H9 (cell line): ENCODE data around the gene LYZL4. TPM values are rescaled to one million over a fixed set of nuclear protein-coding genes. Genes with fewer than 3 reads are reported as not detected.

Experiments used
- DNase-seq: peaks from one replicate; pipeline ENCODE4 v3.0.0-alpha.2; 2017
- H2AFZ ChIP-seq: one replicate; pipeline ENCODE4 v1.6.1; 2013; ENCODE audit warnings: mild to moderate bottlenecking, low read length, control low read depth, moderate library complexity
- H2AK5ac ChIP-seq: 2 replicates; pipeline ENCODE4 v1.6.1; 2013; ENCODE audit warnings: low read length, control low read depth, mixed read lengths; ENCODE audit not compliant: insufficient read length
- H2BK120ac ChIP-seq: one replicate; pipeline ENCODE4 v1.6.1; 2013; ENCODE audit warnings: low read depth, mild to moderate bottlenecking, low read length, control low read depth, inconsistent platforms; ENCODE audit not compliant: poor library complexity, severe bottlenecking
- H2BK12ac ChIP-seq: 2 replicates; pipeline ENCODE4 v1.6.1; 2013; ENCODE audit warnings: low read length, control low read depth, mixed read lengths, low read depth; ENCODE audit not compliant: insufficient read length
- H2BK15ac ChIP-seq: 2 replicates; pipeline ENCODE4 v1.6.1; 2013; ENCODE audit warnings: low read depth, low read length, control low read depth
- H2BK20ac ChIP-seq: one replicate; pipeline ENCODE4 v1.6.1; 2013; ENCODE audit warnings: low read depth, mild to moderate bottlenecking, low read length, control low read depth, inconsistent platforms; ENCODE audit not compliant: poor library complexity, severe bottlenecking
- H2BK5ac ChIP-seq: 2 replicates; pipeline ENCODE4 v1.6.1; 2013; ENCODE audit warnings: low read length, control low read depth, mixed read lengths; ENCODE audit not compliant: insufficient read length
- H3K14ac ChIP-seq: 2 replicates; pipeline ENCODE4 v1.6.1; 2013; ENCODE audit warnings: low read length, control low read depth; ENCODE audit not compliant: insufficient read depth
- H3K18ac ChIP-seq: 2 replicates; pipeline ENCODE4 v1.6.1; 2013; ENCODE audit warnings: low read depth, mild to moderate bottlenecking, mixed read lengths, low read length, control low read depth; ENCODE audit not compliant: insufficient read length
- H3K23ac ChIP-seq: 2 replicates; pipeline ENCODE4 v1.6.1; 2013; ENCODE audit warnings: low read length, control low read depth, mixed read lengths, low read depth; ENCODE audit not compliant: insufficient read length
- H3K23me2 ChIP-seq: 2 replicates; pipeline ENCODE4 v1.6.1; 2013; ENCODE audit warnings: low read depth, mild to moderate bottlenecking, mixed read lengths, low read length, control low read depth; ENCODE audit not compliant: insufficient read length, poor library complexity, severe bottlenecking
- H3K27ac ChIP-seq: 2 replicates; pipeline ENCODE4 v1.5.1; 2013; ENCODE audit warnings: low read length, control low read depth, mixed read lengths, low read depth; ENCODE audit not compliant: insufficient read length
- H3K27me3 ChIP-seq: 2 replicates; pipeline ENCODE4 v1.6.1; 2013; ENCODE audit warnings: low read length, control low read depth, inconsistent platforms; ENCODE audit not compliant: insufficient read depth
- H3K4ac ChIP-seq: 2 replicates; pipeline ENCODE4 v1.6.1; 2013; ENCODE audit warnings: low read depth, mild to moderate bottlenecking, control low read depth, inconsistent platforms, low read length, moderate library complexity
- H3K4me1 ChIP-seq: 2 replicates; pipeline ENCODE4 v1.6.1; 2013; ENCODE audit warnings: low read length, control low read depth, inconsistent platforms; ENCODE audit not compliant: insufficient read depth
- H3K4me2 ChIP-seq: 2 replicates; pipeline ENCODE4 v1.6.1; 2013; ENCODE audit warnings: low read length, control low read depth, mixed read lengths; ENCODE audit not compliant: insufficient read length, insufficient read depth
- H3K56ac ChIP-seq: 2 replicates; pipeline ENCODE4 v1.6.1; 2013; ENCODE audit warnings: low read depth, mild to moderate bottlenecking, mixed read lengths, low read length, control low read depth; ENCODE audit not compliant: insufficient read length
- H3K79me1 ChIP-seq: 2 replicates; pipeline ENCODE4 v1.6.1; 2013; ENCODE audit warnings: low read depth, mild to moderate bottlenecking, moderate library complexity, low read length, control low read depth, inconsistent platforms; ENCODE audit not compliant: insufficient read depth, poor library complexity, severe bottlenecking
- H3K79me2 ChIP-seq: 2 replicates; pipeline ENCODE4 v1.6.1; 2013; ENCODE audit warnings: low read length, control low read depth, inconsistent platforms; ENCODE audit not compliant: insufficient read depth
- H3K9ac ChIP-seq: 2 replicates; pipeline ENCODE4 v1.6.1; 2013; ENCODE audit warnings: low read length, control low read depth, mixed read lengths; ENCODE audit not compliant: insufficient read length; ENCODE audit errors: extremely low read depth
- H3K9me3 ChIP-seq: one replicate; pipeline ENCODE4 v1.6.1; 2013; ENCODE audit warnings: low read depth, low read length, inconsistent platforms; ENCODE audit not compliant: control insufficient read depth
- H3T11ph ChIP-seq: one replicate; pipeline ENCODE4 v1.6.1; 2013; ENCODE audit warnings: mild to moderate bottlenecking, low read length, control low read depth, inconsistent platforms
- H4K20me1 ChIP-seq: one replicate; pipeline ENCODE4 v1.6.1; 2013; ENCODE audit not compliant: control insufficient read depth, insufficient read length, insufficient read depth
- H4K5ac ChIP-seq: 2 replicates; pipeline ENCODE4 v1.6.1; 2013; ENCODE audit warnings: low read depth, mild to moderate bottlenecking, mixed read lengths, low read length, control low read depth; ENCODE audit not compliant: insufficient read length
- H4K8ac ChIP-seq: replicated peaks from 2 replicates; pipeline ENCODE4 v1.6.1; 2013; ENCODE audit warnings: low read length, control low read depth, mixed read lengths, low read depth; ENCODE audit not compliant: insufficient read length
- H4K91ac ChIP-seq: 2 replicates; pipeline ENCODE4 v1.6.1; 2013; ENCODE audit warnings: low read depth, mild to moderate bottlenecking, moderate library complexity, mixed read lengths, low read length, control low read depth; ENCODE audit not compliant: insufficient read length
- H3K27ac Mint-ChIP-seq, 3 experiments: 2 replicates in 2 of 3; 3 replicates in 1 of 3; pipeline ENCODE4 v1.8.0; 2020 to 2021; ENCODE audit warnings: mixed read lengths in 3 of 3, mild to moderate bottlenecking in 1 of 3, moderate library complexity in 1 of 3
- H3K27me3 Mint-ChIP-seq: 2 replicates; pipeline ENCODE4 v1.8.0; 2021; ENCODE audit warnings: low read depth, mild to moderate bottlenecking, moderate library complexity, mixed read lengths
- H3K36me3 Mint-ChIP-seq, 3 experiments: 2 replicates in 2 of 3; 3 replicates in 1 of 3; pipeline ENCODE4 v1.8.0; 2020 to 2021; ENCODE audit warnings: low read depth in 3 of 3, mixed read lengths in 3 of 3; ENCODE audit not compliant: insufficient read depth in 1 of 3
- H3K4me1 Mint-ChIP-seq, 2 experiments: 2 replicates each; pipeline ENCODE4 v1.8.0; 2020; ENCODE audit warnings: mixed read lengths in 2 of 2
- H3K4me3 Mint-ChIP-seq, 2 experiments: 2 replicates in 1 of 2; 3 replicates in 1 of 2; pipeline ENCODE4 v1.8.0; 2020 to 2021; ENCODE audit warnings: mild to moderate bottlenecking in 2 of 2, mixed read lengths in 2 of 2, moderate library complexity in 1 of 2
- H3K9me3 Mint-ChIP-seq, 2 experiments: 2 replicates in 1 of 2; 3 replicates in 1 of 2; pipeline ENCODE4 v1.8.0; 2020; ENCODE audit warnings: mild to moderate bottlenecking in 2 of 2, mixed read lengths in 2 of 2, moderate library complexity in 1 of 2
- CTCF ChIP-seq: fragments of 200-600 bp; sonication (generic); conservative IDR thresholded peaks from 3 replicates; pipeline ENCODE4 v1.8.0; 2021; ENCODE audit warnings: antibody characterized with exemption, mild to moderate bottlenecking
- WGBS: extraction: QIAGEN DNeasy Blood & Tissue Kit; methylation state at CpG from one replicate; pipeline ENCODE4 v1.1.7; 2013; ENCODE audit warnings: missing lambda C conversion rate, low lambda C conversion rate, mixed read lengths; ENCODE audit not compliant: insufficient read length; ENCODE audit errors: extremely low coverage; 5-methylcytosine and 5-hydroxymethylcytosine counted together
- total RNA-seq: library from RNA; stranded (reverse); gene quantifications from 2 replicates; pipeline ENCODE4 v1.2.1, GENCODE V29; 2021

LYZL4 gene
- total RNA-seq, 1 experiment from 2014 or later, result not detected

DNA sequence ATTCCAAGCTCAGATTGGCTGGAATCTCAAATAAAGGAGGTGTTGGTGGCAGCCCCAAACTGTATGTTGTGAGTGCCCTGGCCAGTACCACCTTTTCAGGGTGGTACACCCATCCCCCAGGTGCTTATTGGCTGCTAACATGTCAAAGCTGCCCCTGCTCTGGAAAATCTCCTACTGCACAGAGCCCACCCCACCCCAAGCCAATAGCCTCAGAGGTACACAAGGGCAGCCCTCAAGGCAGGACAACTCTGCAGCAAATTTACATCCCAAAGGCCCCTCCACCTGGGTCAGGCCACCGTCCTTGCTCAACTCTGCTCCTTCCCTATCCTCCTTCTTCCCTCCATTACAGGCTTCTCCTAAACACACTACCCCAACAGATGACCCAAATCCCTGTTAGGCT, 37.1 kb upstream of the LYZL4 start:
- Histone ChIP-seq H3K56ac (no peak overlapping the region), H2BK12ac (no peak overlapping the region), H2AK5ac (no peak overlapping the region), H3K27me3 (no peaks in the 10 kb centered on the region), H3K9me3 (no peaks in the 10 kb centered on the region), H3K23me2 (no peaks in the 10 kb centered on the region), H4K91ac (no peak overlapping the region), H2BK5ac (no peak overlapping the region), H3K18ac (no peak overlapping the region), H3K9ac (no peak overlapping the region), H4K20me1 (no peaks in the 10 kb centered on the region), H3K23ac (no peak overlapping the region), H3K27ac (no peak overlapping the region), H3K79me1 (no peaks in the 10 kb centered on the region), H3K14ac (no peak overlapping the region), H3K4me2 (no peak overlapping the region), H2BK20ac (no peak overlapping the region), H3K4ac (no peak overlapping the region), H3K4me1 (peaks cover 12% of the 10 kb centered on the region), H2AFZ (no peak overlapping the region), H4K5ac (no peak overlapping the region), H3T11ph (no peak overlapping the region), H3K79me2 (no peaks in the 10 kb centered on the region), H4K8ac (no peak overlapping the region), H2BK120ac (no peak overlapping the region), H2BK15ac (no peak overlapping the region)
- Mint-ChIP-seq H3K4me3 (no peak overlapping the region), H3K9me3 (no peaks in the 10 kb centered on the region; a peak in 1 of 5 replicates), H3K36me3 (no peaks in the 10 kb centered on the region), H3K27me3 (peaks cover 8% of the 10 kb centered on the region), H3K4me1 (peaks cover 46 to 50% of the 10 kb centered on the region in 2 experiments), H3K27ac (no peak overlapping the region)
- no CpG with 5 or more reads among the region's 1 CpG for WGBS
- TF ChIP-seq CTCF, result no peak
- DNase-seq, result no peak
